Measurements from ENCODE around the gene TNNI2.

Gene TNNI2

GRCh38 chr11:1821562-1821961, 17.2 kb upstream of the TNNI2 start:
- no peak for DNase-seq (ENCODE audit: low read depth)

DNA sequence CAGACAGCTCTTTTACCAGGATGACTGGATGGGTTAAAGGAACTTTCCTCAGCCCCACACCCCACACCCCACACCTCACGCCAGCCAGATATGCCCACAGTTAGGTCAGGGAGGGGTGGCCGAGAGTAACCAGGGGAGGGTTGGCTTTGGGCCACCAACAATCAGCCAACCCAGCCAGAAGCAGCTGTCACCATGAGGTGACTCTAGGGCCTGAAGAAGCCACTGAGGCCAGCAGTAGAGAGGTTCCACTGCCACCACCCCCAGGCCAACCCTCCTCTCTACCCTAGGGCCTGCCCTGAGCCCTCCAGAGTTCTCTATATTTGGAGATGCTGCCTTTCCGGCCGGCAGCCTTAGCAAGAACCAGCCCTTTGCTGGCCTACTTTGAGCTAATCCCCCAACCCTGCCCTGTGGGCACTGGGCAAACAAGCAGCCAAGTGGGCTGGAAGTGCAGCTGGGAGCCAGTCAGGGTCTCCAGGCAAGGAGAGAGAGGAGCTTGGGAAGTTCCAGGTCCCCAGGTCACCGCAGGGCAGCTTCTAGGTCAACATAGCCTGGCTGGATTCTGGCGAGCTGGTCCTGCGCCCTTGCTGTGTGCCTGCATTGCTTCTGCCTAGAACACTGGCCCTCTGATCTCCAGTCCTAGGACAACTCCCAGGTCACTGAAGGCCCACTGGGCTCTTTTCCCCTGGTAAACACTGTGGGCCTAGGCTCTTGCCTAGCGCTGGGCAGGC, 16.0 kb upstream of the TNNI2 start:
- no peak for DNase-seq (ENCODE audit: low read depth)

DNA sequence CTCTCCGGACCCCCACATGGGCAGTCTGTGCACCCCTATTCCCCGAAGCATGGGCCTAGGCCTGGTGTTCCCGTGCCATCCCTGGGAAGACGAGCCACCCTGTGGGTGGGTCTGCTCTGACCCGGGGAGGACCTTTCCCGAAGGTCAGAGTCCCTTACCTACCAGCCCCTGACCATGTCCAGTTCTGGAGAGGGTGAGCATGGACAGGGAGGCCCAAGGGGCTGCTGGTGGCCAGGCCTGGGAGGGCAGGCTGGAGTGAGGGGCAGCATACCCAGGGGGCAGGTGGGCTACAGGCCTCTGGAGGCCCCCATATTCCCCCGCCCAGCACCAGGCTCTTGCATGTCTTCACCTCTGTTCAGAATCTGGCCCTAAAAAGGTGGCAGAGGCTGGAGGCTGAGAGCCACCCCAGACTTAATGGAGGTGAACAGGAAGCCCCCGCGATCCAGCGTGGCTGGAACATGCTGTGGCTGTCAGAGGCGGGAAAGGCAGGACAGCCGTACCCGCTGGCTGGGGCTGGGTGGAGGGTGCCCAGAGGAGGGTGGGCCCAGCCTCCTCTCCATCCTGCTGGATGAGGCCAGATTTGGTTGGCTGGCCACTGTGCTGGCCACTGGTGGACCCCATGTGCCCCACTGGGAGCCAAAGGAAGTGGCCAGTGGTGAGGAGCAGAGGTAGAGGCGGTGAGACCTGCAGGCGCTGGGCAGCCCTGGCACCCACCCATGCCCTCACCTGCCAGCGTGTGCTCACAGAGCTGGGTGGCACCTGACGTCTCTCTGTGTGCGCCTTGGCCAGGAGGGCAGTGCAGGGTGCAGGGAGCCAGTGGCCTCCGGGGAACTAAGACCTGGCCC, 15.2 kb upstream of the TNNI2 start:
- DNase-seq (ENCODE audit: low read depth): no peak

DNA sequence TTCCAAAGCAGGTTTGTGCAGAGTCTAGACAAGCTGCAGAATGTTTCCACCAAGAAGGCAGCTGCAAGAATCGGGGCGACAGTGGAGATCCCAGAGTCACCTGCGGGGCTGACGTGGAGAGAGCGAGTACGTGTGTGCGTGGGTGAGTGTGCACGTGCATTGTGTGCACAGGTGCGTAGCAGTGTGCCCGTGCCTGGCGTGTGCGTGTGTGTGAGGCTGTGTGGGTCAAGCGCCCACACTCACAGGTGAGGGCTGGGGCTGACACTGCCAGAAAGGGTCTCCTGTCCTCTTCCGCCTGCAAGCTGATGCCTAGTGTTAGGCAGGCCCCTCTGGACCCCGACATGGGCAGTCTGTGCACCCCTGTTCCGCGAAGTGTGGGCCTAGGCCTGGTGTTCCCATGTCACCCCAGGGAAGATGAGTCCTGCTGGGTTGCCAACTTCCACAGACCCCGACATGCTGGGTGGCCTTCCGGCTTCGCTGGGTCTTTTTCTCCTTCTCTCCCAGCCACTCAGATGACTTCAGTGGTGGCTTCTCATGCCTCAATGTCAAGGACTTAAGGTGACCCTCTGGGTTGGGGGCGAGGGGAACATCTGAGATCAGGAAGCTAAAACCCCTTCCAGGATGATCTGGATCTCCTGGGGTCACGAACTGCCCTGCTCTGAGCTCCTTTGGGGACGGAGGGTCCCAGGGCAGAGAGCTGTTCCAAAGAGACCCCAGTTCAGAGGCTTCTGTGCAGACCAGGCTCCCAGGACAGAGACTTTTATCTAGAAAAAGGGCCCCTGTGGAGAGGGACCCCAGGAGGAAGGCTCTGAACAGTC, 14.4 kb upstream of the TNNI2 start:
- DNase-seq (ENCODE audit: low read depth): no peak

DNA sequence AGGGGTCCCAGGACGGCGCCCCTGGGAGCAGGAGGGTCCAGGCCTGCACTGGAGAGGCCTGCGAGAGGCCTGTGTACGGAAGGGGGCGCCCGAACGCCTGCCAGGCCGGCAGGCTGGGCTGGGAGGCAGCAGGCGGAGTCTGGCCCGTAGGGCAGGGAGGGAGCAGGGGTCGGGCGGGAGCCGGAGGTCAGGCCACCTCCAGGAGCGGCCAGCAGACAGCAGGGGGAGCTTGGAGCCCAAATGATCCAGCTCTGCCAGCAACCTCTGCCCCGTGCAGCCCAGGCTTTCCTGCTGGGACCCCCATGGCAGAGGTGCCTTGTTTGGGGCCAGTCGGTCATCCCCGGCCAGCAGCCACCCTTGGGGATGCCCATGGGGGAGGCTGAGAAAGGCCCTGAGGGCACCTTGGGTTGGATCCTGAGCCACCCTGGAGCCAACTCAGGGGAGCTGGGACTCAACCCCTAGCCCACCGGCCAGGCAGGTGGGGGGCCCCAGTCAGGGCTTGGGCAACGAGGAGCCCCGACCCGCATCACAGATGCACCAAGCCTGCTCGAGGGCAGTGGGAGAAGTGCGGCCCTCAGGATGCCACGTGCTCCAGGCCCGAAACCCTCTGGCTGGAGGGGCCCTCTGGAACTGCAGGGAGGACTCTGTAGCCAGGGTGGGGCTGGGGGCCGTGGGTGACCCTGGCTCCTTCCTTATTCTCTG, 13.6 kb upstream of the TNNI2 start:
- DNase-seq (ENCODE audit: low read depth): no peak

DNA sequence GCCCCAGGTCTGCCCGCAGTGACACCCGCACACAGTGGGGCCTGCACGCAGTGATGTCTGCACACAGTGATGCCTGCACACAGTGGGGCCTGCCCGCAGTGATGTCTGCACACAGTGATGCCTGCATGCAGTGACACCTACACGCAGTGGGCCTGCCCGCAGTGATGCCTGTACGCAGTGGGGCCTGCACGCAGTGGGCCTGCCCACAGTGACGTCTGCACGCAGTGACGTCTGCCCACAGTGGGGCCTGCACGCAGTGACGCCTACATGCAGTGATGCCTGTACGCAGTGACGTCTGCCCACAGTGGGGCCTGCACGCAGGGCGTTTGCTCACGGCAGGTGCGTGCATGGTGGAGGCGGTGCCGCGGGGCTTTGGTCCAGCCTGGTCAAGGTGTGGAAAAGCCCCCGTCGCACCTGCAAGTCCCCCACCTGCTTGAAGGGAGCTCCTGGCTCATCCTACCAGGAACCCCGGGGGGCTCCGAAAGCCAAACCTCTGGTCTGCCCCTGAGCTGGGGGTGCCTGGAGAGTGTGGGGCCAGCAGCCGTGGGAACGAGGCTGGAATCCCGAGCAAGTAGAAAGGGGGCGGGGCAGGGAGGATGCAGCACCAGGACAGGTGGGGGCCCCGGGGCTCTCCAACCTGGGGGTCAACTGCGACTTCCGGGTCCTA, 12.9 kb upstream of the TNNI2 start:
- DNase-seq (ENCODE audit: low read depth): no peak

DNA sequence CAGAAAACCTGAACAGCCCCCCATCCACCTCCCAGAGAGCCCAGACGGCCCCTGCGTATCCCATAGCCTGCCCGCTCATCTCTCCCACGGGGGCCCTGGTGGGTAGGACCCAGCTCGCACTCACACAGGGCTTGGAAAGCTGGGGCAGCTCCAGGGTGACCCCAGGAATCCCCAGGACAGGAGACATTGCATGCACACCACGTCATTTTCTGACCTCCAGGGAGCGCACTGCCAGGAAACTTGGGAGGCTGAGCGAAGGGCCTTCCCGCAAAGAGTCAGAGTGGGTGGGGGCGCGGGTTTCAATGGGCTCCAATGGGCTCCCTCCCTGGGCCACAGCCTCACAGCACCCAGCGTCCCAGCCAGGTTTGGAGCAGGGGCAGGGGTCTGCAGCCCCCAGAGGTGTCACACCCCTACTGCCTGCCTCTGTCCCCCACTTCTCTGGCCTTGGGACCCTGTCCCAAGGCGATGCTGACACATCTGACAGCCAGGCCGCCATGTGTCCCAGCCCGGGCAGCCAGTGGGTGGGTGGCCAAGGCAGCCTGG, 12.2 kb upstream of the TNNI2 start:
- DNase-seq (ENCODE audit: low read depth): peak; percentile 38

- peak; percentile 43 for DNase-seq (ENCODE audit: low read depth)
Measured at GRCh38 chr11:1827095-1827813, 11.5 kb upstream of the TNNI2 start.

- DNase-seq (ENCODE audit: low read depth): no peak
Measured at GRCh38 chr11:1827931-1828330, 10.8 kb upstream of the TNNI2 start.

DNA sequence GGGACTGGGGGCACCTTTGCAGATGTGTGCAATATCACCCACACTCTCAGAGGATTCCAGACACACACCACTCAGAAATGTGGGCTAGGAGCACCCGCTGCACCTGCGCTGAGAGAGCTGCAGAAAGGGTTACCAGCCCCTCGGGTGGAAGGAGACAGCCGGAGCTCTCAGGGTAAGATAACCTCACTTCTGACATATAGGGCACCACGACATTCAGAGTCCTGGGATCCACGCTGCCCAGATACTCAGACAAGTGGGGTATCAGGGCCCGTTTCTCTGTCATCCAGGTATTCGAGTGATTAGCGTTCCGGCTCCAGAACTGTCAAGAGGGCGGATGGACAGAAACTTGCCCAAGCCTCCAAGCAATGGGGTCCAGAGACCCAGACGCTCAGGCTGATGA, 10.2 kb upstream of the TNNI2 start:
- DNase-seq (ENCODE audit: low read depth): no peak

DNA sequence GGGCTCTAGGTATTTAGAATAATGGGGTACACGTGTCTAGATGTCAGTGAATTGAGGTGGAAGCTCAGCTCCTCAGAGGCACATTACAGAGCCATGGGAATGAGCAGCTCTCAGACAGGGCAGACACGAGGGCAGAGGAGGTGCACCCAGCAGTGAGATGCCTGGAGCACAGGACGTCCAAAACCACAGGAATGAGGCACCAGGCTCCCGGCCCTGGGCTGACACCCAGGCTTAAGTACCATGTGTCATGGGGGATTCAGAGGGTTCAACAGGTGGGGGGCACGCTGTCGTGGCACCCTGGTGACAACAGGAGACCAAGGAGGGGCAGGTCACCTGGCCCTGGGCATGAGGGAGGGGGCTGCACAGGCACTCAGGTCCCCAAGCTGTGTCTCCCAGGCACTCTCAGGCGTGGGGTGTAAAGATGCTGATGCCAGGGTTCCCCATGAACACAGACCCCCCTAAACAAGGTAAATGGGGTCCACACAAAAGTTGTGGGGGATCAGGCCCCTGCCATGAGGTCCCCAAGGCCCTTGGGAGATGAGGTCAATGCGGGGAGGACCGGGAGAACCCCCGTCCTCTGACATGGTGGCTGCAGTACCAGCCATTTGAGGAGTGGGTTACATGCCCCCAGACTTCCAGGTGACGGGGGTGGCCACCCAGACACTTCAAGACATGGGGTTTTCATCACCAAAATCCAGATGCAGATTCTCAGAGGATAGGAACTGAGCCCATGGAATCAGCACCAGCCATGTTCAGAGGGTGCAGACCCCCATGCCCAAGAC, 9.6 kb upstream of the TNNI2 start:
- peak; percentile 49 for DNase-seq (ENCODE audit: low read depth)

DNA sequence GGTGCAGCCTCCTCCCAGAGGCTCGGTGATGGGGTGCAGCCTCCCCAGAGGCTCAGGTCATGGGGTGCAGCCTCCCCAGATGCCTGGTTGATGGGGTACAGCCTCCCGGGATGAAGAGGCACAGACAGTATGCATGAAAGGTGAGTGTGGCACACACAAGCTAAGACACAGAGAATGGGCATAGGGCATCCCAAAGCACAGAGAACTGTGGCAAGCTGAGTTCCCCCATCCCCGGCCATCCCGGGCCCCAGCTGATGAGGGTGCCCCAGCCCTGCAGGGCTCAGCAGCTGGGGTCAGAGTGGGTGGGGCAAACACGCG, 8.8 kb upstream of the TNNI2 start:
- no peak for DNase-seq (ENCODE audit: low read depth)

DNA sequence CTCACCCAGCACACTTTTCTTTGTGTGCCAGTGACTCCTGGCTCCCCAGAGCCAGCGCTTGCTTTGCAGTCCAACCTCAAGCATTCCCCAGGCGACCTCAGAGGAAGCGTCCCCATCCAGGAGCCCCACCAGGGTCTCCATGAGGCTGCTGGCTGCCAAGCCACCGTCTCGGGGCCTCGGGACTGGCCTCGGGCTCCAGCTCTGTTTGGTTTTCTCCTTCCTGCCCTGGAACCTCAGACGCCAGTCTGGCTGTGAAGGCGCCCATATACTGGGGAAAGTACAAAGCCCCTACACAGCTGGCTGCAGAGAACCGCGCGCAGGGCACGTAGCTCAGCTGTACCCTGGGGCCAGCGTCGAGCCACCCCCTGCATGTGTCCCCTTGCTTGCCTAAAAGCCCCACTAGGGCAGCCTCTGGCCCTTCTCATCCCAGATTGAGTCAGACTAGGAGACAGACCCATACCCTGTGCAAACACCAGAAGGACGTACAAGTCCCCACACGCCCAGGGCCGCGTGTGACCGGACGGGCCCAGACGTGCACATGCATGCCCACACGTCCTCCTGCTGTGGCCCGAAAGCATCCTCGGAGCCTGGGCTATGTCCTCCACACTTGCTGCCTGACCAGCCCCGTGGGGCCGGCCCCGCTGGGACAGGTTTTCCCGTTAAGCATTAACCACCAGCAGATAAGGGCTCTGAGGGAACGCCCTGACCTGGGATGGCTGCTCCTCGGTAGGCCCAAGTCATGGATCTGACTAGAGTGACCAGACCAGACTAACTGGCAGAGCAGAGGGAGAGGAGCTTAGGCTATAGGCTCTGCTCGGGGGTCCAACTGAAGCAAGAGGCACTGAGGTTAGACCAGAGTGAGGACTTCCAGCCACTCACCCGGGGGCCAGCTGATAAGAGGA, 8.2 kb upstream of the TNNI2 start:
- no peak for DNase-seq (ENCODE audit: low read depth)

DNA sequence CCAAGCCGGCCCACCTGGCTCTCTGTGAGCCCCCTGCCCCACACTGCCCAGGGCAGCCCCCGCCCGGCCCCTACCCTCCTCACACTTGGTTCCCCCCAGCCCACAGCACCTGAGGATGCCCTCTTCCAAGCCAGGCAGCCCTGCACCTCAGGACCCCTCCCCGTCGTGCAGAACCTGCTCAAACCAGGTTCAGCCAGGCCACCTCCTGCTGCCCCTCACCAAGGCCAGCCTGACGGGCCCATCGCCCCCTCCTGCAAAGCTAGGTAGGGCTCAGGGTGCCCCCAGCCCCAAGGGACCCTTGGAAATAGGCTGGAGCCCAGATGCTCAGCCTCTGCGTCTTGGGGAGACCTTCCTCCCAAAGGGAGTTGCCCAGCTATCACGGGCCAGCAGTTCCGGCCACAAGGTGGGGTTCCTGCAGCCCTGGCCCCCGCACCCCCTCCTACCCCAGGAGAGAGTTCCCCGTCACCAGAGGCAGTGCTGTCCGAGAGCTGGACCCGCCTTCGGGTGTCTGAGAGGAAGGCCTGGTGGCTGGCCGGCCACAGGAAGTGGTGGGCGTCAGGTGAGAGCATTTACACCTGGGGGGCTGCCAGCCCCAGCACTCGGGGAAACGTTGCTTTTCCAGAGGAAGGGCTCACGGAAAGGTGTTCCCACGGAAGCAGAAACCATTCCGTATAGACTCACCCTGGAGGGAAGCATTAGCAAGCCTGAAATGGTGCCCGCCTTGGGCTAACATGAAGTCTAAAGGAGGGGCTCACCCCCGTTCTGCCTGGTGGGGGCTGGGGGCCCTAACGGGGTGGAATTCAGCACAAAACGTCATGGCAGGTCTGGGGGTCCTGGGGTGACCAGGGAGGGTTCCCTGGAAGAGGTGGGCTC, 7.2 kb upstream of the TNNI2 start:
- DNase-seq (ENCODE audit: low read depth): no peak

DNA sequence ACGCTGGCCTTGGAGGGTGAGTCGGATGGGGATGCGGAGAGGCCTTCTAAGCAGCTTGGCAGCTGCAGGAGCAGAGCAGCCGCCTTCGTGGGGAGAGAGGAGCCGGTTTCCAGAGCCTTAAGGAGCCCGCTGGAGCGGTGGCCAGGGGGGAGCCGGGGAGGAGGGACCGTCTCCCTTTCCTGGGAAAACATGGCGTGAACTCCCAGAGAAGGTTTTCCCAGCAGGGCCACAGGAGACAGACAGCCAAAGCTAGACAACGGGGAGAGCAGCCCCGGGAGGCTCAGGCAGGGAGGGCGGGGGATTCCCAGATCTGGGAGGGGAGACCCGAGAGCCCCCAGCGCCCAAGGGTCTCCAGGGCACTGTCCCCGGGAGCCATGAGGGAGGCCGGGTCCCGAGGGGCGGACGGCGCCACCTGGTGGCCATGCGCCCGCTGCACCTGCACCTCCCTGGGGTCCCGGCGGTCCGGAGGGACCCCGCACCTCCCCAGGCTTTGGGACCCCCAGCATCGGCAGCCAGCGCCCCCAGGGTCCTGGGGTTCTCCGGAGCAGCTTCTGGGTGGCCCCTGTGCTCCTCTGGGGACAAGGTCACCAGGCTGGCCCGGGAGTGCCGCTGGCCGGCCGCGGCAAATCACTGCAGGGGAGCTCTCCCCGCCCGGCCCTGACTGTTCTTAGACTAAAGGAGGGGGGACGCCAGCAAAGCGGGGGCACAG, 6.4 kb upstream of the TNNI2 start:
- DNase-seq (ENCODE audit: low read depth): no peak

DNA sequence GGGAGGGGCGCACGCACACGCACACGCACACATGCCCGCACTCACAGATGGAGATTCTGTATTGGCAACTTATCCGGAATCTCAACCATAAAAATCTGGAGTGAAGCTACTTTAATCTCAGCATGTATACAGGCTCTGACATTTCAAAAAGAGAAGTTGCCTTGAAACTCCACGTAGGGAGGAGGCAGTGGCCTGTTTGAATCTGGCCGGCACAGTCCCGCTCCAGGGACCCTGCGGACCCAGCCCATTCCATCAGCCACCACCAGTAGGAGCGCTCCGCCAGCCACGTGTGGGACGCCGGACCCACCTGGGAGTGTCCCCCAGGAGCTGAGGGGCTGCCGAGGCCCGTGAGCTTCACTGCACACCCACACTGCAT, 5.9 kb upstream of the TNNI2 start:
- DNase-seq (ENCODE audit: low read depth): no peak

- no peak for DNase-seq (ENCODE audit: low read depth)
Measured at GRCh38 chr11:1834062-1834610, 4.6 kb upstream of the TNNI2 start.
